ENCODE data around the gene ZMYND15.

ZMYND15 gene

DNA sequence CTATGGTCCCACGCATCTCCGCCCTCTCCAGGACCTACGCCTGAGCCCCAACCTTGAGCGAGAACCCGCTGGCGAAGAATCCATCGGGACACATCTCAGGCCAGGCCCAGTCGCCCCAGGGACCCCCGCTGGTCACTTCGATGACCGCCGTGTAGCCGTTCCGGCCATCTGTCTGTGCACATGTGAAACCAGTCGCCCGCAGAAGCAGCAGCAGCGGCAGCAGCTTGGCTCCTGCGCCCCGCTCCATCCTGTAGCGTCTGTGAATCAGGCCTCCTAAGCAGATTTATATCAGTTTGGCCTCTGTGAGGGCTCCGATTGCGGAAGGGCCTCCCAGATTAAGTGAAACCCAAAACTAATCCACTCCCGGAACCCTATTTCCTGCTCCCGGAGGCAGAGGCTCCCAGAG lies 46.5 kb downstream of the ZMYND15 start, which contains the start of gene VMO1:
Gene VMO1, minus strand, starts transcription at position 259 of the 406 bp plus-strand sequence. Its CDS starts 12 bp downstream, at position 247.
- no peak for DNase-seq (ENCODE audit: low read depth)

DNA sequence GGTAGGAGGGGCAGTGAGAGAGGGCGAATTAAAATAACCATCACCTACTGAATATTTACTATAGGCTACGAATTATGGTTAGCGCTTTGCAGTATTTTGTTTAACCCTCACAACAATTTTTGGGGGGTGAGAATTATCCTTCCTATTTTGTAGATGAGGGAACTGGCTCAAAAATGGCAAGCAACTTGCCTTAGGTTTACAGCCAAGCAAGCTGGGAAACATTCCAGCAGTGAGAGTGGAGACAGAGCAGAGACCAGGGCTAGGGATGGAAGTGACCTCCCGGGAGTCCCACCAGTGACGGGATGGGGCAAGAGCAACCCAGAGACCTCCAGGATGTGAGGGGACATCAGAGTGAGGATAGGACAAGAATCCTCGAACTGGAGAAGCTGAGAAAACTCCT lies 46.9 kb downstream of the ZMYND15 start:
- no peak for DNase-seq (ENCODE audit: low read depth)

- DNase-seq (ENCODE audit: low read depth) = no peak
Measured at GRCh38 chr17:4788159-4788806, 48.6 kb downstream of the ZMYND15 start.

GRCh38 chr17:4788807-4789700 lies 49.4 kb downstream of the ZMYND15 start, which contains the start of gene GLTPD2:
Gene GLTPD2 (plus strand): TSS chr17:4788964. CDS start chr17:4789012, 48 bp downstream.
- no peak for DNase-seq (ENCODE audit: low read depth)

- no peak for DNase-seq (ENCODE audit: low read depth)
Measured at GRCh38 chr17:4789701-4789950, 50.0 kb downstream of the ZMYND15 start.

GRCh38 chr17:4789951-4790704 lies 50.5 kb downstream of the ZMYND15 start:
- peak; percentile 62 for DNase-seq (ENCODE audit: low read depth)

- no peak for DNase-seq (ENCODE audit: low read depth)
Measured at GRCh38 chr17:4790705-4791088, 51.1 kb downstream of the ZMYND15 start.

- no peak for DNase-seq (ENCODE audit: low read depth)
Measured at GRCh38 chr17:4795168-4795567, 55.5 kb downstream of the ZMYND15 start.

All from T follicular helper cell (primary cell).